Measurements from ENCODE around the gene UFD1. TPM values are rescaled to one million over a fixed set of nuclear protein-coding genes. Genes with fewer than 3 reads are reported as not detected.
A peak's percentile ranks its signal among the peaks of the same experiment; 100 is the strongest.

UFD1 gene
- total and polyA plus RNA-seq, 9 of the 15 experiments (the other 6 are each of a cell fraction or from before 2014, with no cell fraction given), result 238 to 645 (median 363) TPM

DNA sequence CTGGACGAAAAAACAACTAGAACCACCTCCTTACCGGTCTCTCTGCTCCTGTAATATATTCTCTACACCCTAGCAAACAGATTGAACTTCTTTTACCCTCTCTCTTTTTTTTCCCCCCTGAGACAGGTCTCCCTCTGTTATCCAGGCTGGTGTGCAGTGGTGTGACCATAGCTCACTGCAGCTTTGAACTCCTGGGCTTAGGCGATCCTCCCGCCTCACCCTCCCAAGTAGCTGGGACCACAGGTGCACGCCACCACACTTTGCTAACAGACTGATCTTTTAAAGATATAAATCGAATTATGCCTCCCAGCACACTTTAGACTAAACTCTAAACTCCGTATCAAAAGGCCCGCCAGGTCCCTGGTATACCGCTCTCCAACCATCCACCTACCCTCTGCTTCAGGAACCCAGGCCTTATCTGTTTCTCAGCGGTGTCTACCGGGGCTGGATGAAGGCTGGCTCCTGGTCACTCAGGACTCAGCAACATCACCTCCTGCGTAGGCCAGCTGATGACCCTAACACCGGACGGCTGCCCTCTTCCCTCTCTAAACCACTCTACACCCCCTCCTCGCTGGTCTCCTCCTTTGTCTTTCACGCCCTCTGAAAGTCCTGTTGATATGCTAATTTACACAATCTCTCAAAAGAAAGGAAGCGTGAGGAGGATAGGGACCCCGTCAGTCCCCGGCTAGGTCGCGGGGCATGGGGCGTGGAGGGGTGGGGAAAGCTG, 32.2 kb downstream of the UFD1 start (continued):
- TF ChIP-seq TEAD1 (CRISPR knock-in tag; IDR thresholded peaks at IDR 0.05), result 0 out of 4 replicates have a peak, but pooled peaks of 1 of the 2 experiments have one; percentile 54
- TF ChIP-seq, protein P1, sequence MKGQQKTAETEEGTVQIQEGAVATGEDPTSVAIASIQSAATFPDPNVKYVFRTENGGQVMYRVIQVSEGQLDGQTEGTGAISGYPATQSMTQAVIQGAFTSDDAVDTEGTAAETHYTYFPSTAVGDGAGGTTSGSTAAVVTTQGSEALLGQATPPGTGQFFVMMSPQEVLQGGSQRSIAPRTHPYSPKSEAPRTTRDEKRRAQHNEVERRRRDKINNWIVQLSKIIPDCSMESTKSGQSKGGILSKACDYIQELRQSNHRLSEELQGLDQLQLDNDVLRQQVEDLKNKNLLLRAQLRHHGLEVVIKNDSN (CRISPR knock-in tag; IDR thresholded peaks at IDR 0.05), result no peak
- TF ChIP-seq ZNF197 (CRISPR knock-in tag; IDR thresholded peaks at IDR 0.05; ENCODE audit: low read depth), result peak; percentile 69
- TF ChIP-seq THRAP3 (IDR thresholded peaks at IDR 0.05; ENCODE audit: borderline replicate concordance), result 0 out of 2 replicates have a peak, but pooled peaks have one; percentile 86
- TF ChIP-seq NFATC3 (IDR thresholded peaks at IDR 0.05), result peak; percentile 57; the same call in 1 of the 2 replicates
- TF ChIP-seq NR2C1 (IDR thresholded peaks at IDR 0.05), result no peak
- 0 out of 2 replicates have a peak, but pooled peaks have one; percentile 20 for TF ChIP-seq NR2C1 (tag; IDR thresholded peaks at IDR 0.05)
- peak; percentile 73 for TF ChIP-seq SMARCE1 (IDR thresholded peaks at IDR 0.05)
- 0 out of 4 replicates have a peak, but pooled peaks of 1 of the 2 experiments have one; percentile 61 for TF ChIP-seq TRIM24 (IDR thresholded peaks at IDR 0.05)
- no peak for TF ChIP-seq MEF2A (IDR thresholded peaks at IDR 0.05; ENCODE audit: control insufficient read depth, low read depth, low read length)
- no peak for TF ChIP-seq CSDE1 (IDR thresholded peaks at IDR 0.05)
- TF ChIP-seq PRMT5 (CRISPR knock-in tag; IDR thresholded peaks at IDR 0.05), result 0 out of 2 replicates have a peak, but pooled peaks have one; percentile 53
- peak in 1 of 2 experiments; percentile 87; a peak in 1 of 4 replicates for TF ChIP-seq HDAC1 (IDR thresholded peaks at IDR 0.05)
- TF ChIP-seq SOX6 (IDR thresholded peaks at IDR 0.05), result no peak
- TF ChIP-seq XRCC3 (IDR thresholded peaks at IDR 0.05), result no peak
- TF ChIP-seq MCM7 (IDR thresholded peaks at IDR 0.05), result no peak
- 0 out of 2 replicates have a peak, but pooled peaks have one; percentile 33 for TF ChIP-seq MIER1 (IDR thresholded peaks at IDR 0.05; ENCODE audit: low read depth)
